ENCODE results near the gene NUDT17.

The NUDT17 gene

GRCh38 chr1:145893306-145894055 is 48.1 kb downstream of the NUDT17 start:
- ChIA-PET CTCF (interaction anchor here (0.6 to 11.9 kb wide), 12 partner anchors 8 to 128 kb away, joined by 3 to 222 read pairs (median 18); partner anchors contain the start of genes HJV, ITGA10 and NUDT17), POLR2A (interaction anchor here (2.1 to 2.7 kb wide), 2 partner anchors 15 to 34 kb away, joined by 9 to 41 read pairs; partner anchors contain the start of gene PIAS3)
- Histone ChIP-seq H3K4me3 (ENCODE audit: low read depth, low read length) (no peak overlapping the region), H3K4me1 (ENCODE audit: control insufficient read depth, insufficient read depth, low read length) (peaks cover 15% of the 10 kb centered on the region), H3K9me3 (ENCODE audit: control insufficient read depth, insufficient read depth, low read depth, low read length) (no peaks in the 10 kb centered on the region), H3K36me3 (ENCODE audit: control insufficient read depth in 2 of 2, insufficient read depth in 1 of 2, low read length in 2 of 2) (no peaks in the 10 kb centered on the region), H3K27ac (ENCODE audit: extremely low read depth, low read depth, low read length) (peak overlapping the region; percentile 6; the same call in 1 of the 2 replicates)
- TF ChIP-seq REST (tag by site-specific recombination; IDR thresholded peaks at IDR 0.05) (no peak), SP7 (tag by site-specific recombination; IDR thresholded peaks at IDR 0.05) (no peak), ZFHX2 (tag by site-specific recombination; conservative IDR thresholded peaks at IDR 0.05) (no peak), ATF2 (tag by site-specific recombination; IDR thresholded peaks at IDR 0.05; ENCODE audit: low read depth) (no peak), ZSCAN18 (tag by site-specific recombination; IDR thresholded peaks at IDR 0.05) (no peak), ZNF791 (tag by site-specific recombination; IDR thresholded peaks at IDR 0.05) (no peak), ZNF768 (tag by site-specific recombination; IDR thresholded peaks at IDR 0.05) (no peak), ZNF830 (tag by site-specific recombination; IDR thresholded peaks at IDR 0.05; ENCODE audit: low read depth) (no peak), ZNF140 (tag by site-specific recombination; IDR thresholded peaks at IDR 0.05) (no peak), ZNF350 (tag by site-specific recombination; IDR thresholded peaks at IDR 0.05) (no peak)

- Histone ChIP-seq H3K36me3 (ENCODE audit: control insufficient read depth in 2 of 2, insufficient read depth in 1 of 2, low read length in 2 of 2) (no peaks in the 10 kb centered on the region), H3K4me1 (ENCODE audit: control insufficient read depth, insufficient read depth, low read length) (peaks cover 15% of the 10 kb centered on the region), H3K4me3 (ENCODE audit: low read depth, low read length) (no peak overlapping the region), H3K9me3 (ENCODE audit: control insufficient read depth, insufficient read depth, low read depth, low read length) (no peaks in the 10 kb centered on the region), H3K27ac (ENCODE audit: extremely low read depth, low read depth, low read length) (no peak overlapping the region)
- POLR2A ChIA-PET = no interaction called here
- CTCF ChIA-PET = interaction anchor here (0.7 to 11.9 kb wide), 5 partner anchors 10 to 112 kb away, joined by 3 to 222 read pairs (median 4); partner anchors contain the start of genes ANKRD35 and ITGA10
- no peak for TF ChIP-seq ZNF221 (tag by site-specific recombination; IDR thresholded peaks at IDR 0.05; ENCODE audit: borderline replicate concordance)
- TF ChIP-seq ZNF354C (tag by site-specific recombination; IDR thresholded peaks at IDR 0.05; ENCODE audit: borderline replicate concordance, low read depth) = no peak
- no peak for TF ChIP-seq ZBTB11 (tag by site-specific recombination; conservative IDR thresholded peaks at IDR 0.05; ENCODE audit: low read depth)
- no peak for TF ChIP-seq ZNF311 (tag by site-specific recombination; IDR thresholded peaks at IDR 0.05; ENCODE audit: borderline replicate concordance)
- no peak for TF ChIP-seq ZFP37 (tag by site-specific recombination; IDR thresholded peaks at IDR 0.05)
- TF ChIP-seq ZNF610 (tag by site-specific recombination; IDR thresholded peaks at IDR 0.05; ENCODE audit: borderline replicate concordance) = no peak
- TF ChIP-seq ZNF830 (tag by site-specific recombination; IDR thresholded peaks at IDR 0.05; ENCODE audit: low read depth) = no peak
- TF ChIP-seq ZIC2 (tag by site-specific recombination; IDR thresholded peaks at IDR 0.05) = no peak
- no peak for TF ChIP-seq ZNF274 (IDR thresholded peaks at IDR 0.05; ENCODE audit: low read length)
- no peak for TF ChIP-seq ZNF274 (tag by site-specific recombination; IDR thresholded peaks at IDR 0.05; ENCODE audit: borderline replicate concordance)
- no peak for TF ChIP-seq ZBTB49 (tag by site-specific recombination; IDR thresholded peaks at IDR 0.05; ENCODE audit: low read depth)
- TF ChIP-seq SETDB1 (IDR thresholded peaks at IDR 0.05; ENCODE audit: insufficient read length, low read length) = no peak
These were observed 50.0 kb downstream of the NUDT17 start for GRCh38 chr1:145895471-145895870.
